ENCODE data around the gene FMN1.

The FMN1 gene

DNA sequence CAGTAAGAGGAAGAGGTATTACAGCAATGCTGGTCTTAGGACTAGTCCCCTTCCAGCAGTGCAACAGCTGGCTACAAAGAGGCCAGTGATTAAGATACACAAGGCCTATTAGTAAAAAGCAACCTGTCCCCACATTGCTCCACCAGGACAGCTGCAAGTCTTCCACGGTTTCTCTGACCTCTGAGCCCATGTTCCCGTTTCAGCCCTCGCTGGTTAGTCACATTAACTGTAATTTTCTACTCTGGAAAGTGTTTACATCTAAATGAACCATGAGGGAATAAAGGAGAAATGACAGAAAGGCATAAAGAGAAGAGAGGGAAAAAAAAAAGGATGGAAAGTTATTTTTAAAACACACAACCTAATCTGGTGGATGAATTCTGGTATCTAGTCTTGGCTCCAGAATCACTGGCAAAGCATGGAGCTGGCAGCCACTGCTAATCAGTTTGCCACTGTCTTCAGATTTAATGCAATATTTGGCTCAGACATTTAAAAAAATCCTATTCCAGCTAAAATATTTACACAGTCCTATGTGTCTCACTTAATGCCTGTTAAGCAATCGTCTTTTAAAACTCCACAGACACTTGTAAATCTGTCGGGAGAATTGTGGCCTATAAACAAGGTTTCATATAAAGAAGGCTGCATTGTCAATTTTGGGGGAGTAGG lies 321.8 kb downstream of the FMN1 start:
- TF ChIP-seq, protein P1, sequence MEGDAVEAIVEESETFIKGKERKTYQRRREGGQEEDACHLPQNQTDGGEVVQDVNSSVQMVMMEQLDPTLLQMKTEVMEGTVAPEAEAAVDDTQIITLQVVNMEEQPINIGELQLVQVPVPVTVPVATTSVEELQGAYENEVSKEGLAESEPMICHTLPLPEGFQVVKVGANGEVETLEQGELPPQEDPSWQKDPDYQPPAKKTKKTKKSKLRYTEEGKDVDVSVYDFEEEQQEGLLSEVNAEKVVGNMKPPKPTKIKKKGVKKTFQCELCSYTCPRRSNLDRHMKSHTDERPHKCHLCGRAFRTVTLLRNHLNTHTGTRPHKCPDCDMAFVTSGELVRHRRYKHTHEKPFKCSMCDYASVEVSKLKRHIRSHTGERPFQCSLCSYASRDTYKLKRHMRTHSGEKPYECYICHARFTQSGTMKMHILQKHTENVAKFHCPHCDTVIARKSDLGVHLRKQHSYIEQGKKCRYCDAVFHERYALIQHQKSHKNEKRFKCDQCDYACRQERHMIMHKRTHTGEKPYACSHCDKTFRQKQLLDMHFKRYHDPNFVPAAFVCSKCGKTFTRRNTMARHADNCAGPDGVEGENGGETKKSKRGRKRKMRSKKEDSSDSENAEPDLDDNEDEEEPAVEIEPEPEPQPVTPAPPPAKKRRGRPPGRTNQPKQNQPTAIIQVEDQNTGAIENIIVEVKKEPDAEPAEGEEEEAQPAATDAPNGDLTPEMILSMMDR (conservative IDR thresholded peaks at IDR 0.05; ENCODE audit: low read length): no peak
- peak; percentile 90 for DNase-seq (ENCODE audit: low read depth)

GRCh38 chr15:32871883-32872282 lies 322.6 kb downstream of the FMN1 start:
- no peak overlapping the region for H3K4me3 ChIP-seq (ENCODE audit: low read length)
- TF ChIP-seq, protein P1 (conservative IDR thresholded peaks at IDR 0.05; ENCODE audit: low read length): no peak
- DNase-seq (ENCODE audit: low read depth): no peak

More for the DNA sequence above, 321.8 kb downstream of the FMN1 start:
- H3K4me3 ChIP-seq (ENCODE audit: low read length): no peak overlapping the region

GRCh38 chr15:32870240-32871033 lies 324.1 kb downstream of the FMN1 start:
- peak; percentile 97 for DNase-seq (ENCODE audit: low read depth)
- no peak overlapping the region for H3K4me3 ChIP-seq (ENCODE audit: low read length)
- TF ChIP-seq, protein P1 (conservative IDR thresholded peaks at IDR 0.05; ENCODE audit: low read length): no peak

DNA sequence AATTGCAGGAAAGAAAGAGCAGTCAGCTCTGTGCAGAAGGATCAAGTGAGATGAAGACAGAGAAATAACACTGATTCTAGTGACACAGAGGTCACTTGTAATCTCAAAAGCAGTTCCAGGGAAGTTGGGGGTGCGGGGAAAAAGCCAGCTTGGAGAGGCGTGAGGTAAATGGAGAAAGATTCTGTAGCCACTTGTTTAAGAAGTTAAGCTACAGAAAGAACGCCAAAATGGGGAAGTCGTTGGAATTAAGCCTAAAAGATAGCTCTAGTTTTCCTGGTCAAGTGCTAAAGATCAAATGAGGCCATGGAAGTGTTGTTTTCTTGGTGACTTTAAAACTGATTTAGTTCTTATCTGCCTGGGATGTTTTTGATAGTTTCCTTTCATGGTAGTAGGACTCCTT lies 324.7 kb downstream of the FMN1 start:
- no peak for DNase-seq (ENCODE audit: low read depth)
- no peak overlapping the region for H3K4me3 ChIP-seq (ENCODE audit: low read length)
- TF ChIP-seq, protein P1 (conservative IDR thresholded peaks at IDR 0.05; ENCODE audit: low read length): no peak

DNA sequence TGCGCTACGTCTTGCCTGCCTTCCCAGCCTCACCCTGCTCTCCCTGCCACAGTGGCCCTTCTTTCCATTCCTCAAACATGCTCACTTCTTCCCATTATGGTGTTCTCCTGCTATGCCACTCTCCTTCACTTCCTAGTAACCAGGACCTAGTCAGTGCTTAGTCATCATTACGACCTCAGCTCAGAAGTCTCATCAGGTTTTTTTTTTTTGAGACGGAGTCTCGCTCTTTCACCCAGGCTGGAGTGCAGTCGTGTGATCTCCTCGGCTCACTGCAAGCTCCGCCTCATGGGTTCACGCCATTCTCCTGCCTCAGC lies 327.2 kb downstream of the FMN1 start:
- TF ChIP-seq, protein P1 (conservative IDR thresholded peaks at IDR 0.05; ENCODE audit: low read length): no peak
- peak; percentile 90 for DNase-seq (ENCODE audit: low read depth)
- no peak overlapping the region for H3K4me3 ChIP-seq (ENCODE audit: low read length)

- peak; percentile 63 for DNase-seq (ENCODE audit: low read depth)
These were observed 327.8 kb downstream of the FMN1 start for GRCh38 chr15:32866454-32867312.

More at GRCh38 chr15:32866454-32867312, 327.8 kb downstream of the FMN1 start:
- TF ChIP-seq, protein P1 (conservative IDR thresholded peaks at IDR 0.05; ENCODE audit: low read length): no peak
- H3K4me3 ChIP-seq (ENCODE audit: low read length): no peak overlapping the region
